HepG2 (cell line): ENCODE measurements around the gene ZBTB44. TPM values are rescaled to one million over a fixed set of nuclear protein-coding genes. Genes with fewer than 3 reads are reported as not detected.

ENCODE experiments used
- DPF2 ChIP-seq: sonication (generic); formaldehyde crosslinking; IDR thresholded peaks from 2 replicates; pipeline ENCODE4 v1.4.0; 2020; ENCODE audit warnings: mild to moderate bottlenecking, low read depth, missing genetic modification reagents, borderline replicate concordance
- HDAC6 ChIP-seq: fragments of 200-600 bp; sonication (generic); IDR thresholded peaks from 2 replicates; pipeline ENCODE4 v1.7.0; 2017; ENCODE audit warnings: mild to moderate bottlenecking, antibody characterized with exemption, low read length, low read depth
- HNRNPUL1 ChIP-seq: fragments of 200-400 bp; formaldehyde crosslinking; IDR thresholded peaks from 2 replicates; pipeline ENCODE4 v1.6.1; 2017; ENCODE audit warnings: low read depth, mild to moderate bottlenecking, low read length, moderate library complexity
- MIXL1 ChIP-seq: IDR thresholded peaks from 2 replicates; pipeline ENCODE4 v1.6.1; 2016
- PATZ1 ChIP-seq: sonication (generic); formaldehyde crosslinking; IDR thresholded peaks from 2 replicates; pipeline ENCODE4 v1.4.0; 2020; ENCODE audit warnings: missing genetic modification reagents
- SKIL ChIP-seq: sonication (generic); formaldehyde crosslinking; IDR thresholded peaks from 2 replicates; pipeline ENCODE4 v1.8.0; 2022; ENCODE audit warnings: missing genetic modification reagents, mild to moderate bottlenecking, moderate library complexity, borderline replicate concordance
- ZNF317 ChIP-seq: sonication (generic); formaldehyde crosslinking; IDR thresholded peaks from 2 replicates; pipeline ENCODE4 v1.5.0; 2020; ENCODE audit warnings: mild to moderate bottlenecking, missing genetic modification reagents
- ZNF326 ChIP-seq: sonication (generic); formaldehyde crosslinking; IDR thresholded peaks from 2 replicates; pipeline ENCODE4 v1.4.0; 2020; ENCODE audit warnings: missing genetic modification reagents, borderline replicate concordance
- ZNF687 ChIP-seq: sonication (generic); formaldehyde crosslinking; IDR thresholded peaks from 2 replicates; pipeline ENCODE4 v1.5.1; 2020; ENCODE audit warnings: mild to moderate bottlenecking, missing genetic modification reagents, moderate library complexity
- ZNF7 ChIP-seq: IDR thresholded peaks from 2 replicates; pipeline ENCODE4 v1.6.1; 2016; ENCODE audit warnings: missing biosample characterization, missing genetic modification reagents
- ZNF788 ChIP-seq: sonication (generic); formaldehyde crosslinking; IDR thresholded peaks from 2 replicates; pipeline ENCODE4 v1.5.0; 2020; ENCODE audit warnings: mild to moderate bottlenecking, missing genetic modification reagents, borderline replicate concordance
- ZSCAN9 ChIP-seq: IDR thresholded peaks from 2 replicates; pipeline ENCODE4 v1.6.1; 2016; ENCODE audit warnings: borderline replicate concordance
- polyA plus RNA-seq, 8 experiments: library from polyadenylated mRNA; depleted of rRNA in 3 of 8; stranded (reverse) in 7 of 8; unstranded in 1 of 8; fragments of >200 nt; fragmentation: Illumina TruSeq in 4 of 8; extraction: Trizol in 4 of 8; gene quantifications; 2 replicates each; pipeline versions ENCODE4 v1.2.1 to v1.2.3, GENCODE V29; 2011 to 2016; ENCODE audit warnings: low read depth in 4 of 8, missing spikeins in 1 of 8, mixed read lengths in 1 of 8; ENCODE audit not compliant: insufficient read depth in 1 of 8
- total RNA-seq, 5 experiments: library from RNA; depleted of rRNA; stranded (reverse); fragments of >200 nt; fragmentation: Illumina TruSeq; extraction: Trizol; gene quantifications; 2 replicates each; pipeline ENCODE4 v1.2.3, GENCODE V29; 2016; ENCODE audit warnings: low read depth in 1 of 5
- TF ChIP-seq, protein P1 (sequence below): sonication (generic); formaldehyde crosslinking; IDR thresholded peaks from 2 replicates; pipeline ENCODE4 v1.8.1; 2023; ENCODE audit warnings: missing genetic modification reagents, inconsistent platforms, borderline replicate concordance
- TF ChIP-seq, protein P2 (sequence below): sonication (generic); formaldehyde crosslinking; IDR thresholded peaks from 2 replicates; pipeline ENCODE4 v1.4.0; 2020; ENCODE audit warnings: low read depth, mild to moderate bottlenecking, missing genetic modification reagents
- TF ChIP-seq, protein P3 (sequence below): sonication (generic); formaldehyde crosslinking; IDR thresholded peaks from 2 replicates; pipeline ENCODE4 v1.5.0; 2020; ENCODE audit warnings: missing genetic modification reagents

The ZBTB44 gene
- total and polyA plus RNA-seq, 2 of the 13 experiments (the other 11 are each of a cell fraction or from before 2014, with no cell fraction given) = 22.8 to 23.6 TPM

DNA sequence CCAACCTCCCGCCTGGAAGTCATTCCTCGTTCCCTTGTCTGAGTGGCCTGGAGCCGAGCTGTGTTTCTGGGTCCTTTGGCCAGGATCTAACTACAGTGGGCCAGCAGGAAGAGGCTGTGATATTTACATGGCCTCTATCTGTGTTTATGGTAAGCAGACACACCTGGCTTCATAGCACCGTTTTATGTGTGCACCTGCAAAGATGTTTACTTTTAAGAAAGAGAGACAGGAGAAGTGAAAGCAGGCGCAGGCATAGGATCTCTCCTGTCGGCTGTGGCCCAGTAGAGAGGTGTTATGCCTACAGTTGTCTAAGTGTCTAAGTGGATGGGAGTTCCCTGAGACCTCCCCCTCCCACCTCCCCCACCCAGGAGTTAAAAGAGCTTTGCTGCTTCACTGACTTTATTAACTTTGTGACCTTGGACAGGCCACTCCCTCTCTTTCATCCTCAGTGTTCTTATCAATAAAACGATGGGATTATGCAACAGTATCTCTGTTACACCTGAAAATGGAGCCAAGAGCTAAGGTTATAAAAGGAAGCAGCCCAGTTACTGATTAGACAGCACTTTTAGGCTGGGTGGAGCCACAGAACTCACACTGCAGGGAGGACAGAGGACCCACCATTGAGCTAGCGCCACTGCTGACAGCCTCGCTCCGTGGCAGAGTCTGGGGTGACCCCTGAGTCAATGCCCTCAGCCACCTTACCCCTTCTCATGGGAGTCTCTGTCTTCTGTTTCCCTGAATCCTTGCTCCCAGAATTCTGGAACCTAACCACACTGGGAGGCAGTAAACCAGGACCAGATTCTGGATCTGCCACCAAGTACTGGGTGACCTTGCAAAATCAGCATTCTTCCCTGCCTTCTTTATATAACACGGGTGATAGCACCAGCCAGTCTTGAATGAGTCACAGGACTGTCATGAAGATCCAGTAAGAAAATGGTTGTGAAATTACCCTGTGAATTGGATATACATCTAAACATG, 133.1 kb downstream of the ZBTB44 start (continued):
- TF ChIP-seq, protein P1, sequence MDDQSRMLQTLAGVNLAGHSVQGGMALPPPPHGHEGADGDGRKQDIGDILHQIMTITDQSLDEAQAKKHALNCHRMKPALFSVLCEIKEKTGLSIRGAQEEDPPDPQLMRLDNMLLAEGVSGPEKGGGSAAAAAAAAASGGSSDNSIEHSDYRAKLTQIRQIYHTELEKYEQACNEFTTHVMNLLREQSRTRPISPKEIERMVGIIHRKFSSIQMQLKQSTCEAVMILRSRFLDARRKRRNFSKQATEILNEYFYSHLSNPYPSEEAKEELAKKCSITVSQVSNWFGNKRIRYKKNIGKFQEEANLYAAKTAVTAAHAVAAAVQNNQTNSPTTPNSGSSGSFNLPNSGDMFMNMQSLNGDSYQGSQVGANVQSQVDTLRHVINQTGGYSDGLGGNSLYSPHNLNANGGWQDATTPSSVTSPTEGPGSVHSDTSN (CRISPR knock-in tag) = no peak
- peak; percentile 91 for TF ChIP-seq MIXL1 (CRISPR knock-in tag)
- no peak for TF ChIP-seq ZNF326
- peak; percentile 37; the same call in 1 of the 2 replicates for TF ChIP-seq ZNF788
- TF ChIP-seq ZSCAN9 (CRISPR knock-in tag) = no peak; the same call in 1 of the 2 replicates
- TF ChIP-seq, protein P2, sequence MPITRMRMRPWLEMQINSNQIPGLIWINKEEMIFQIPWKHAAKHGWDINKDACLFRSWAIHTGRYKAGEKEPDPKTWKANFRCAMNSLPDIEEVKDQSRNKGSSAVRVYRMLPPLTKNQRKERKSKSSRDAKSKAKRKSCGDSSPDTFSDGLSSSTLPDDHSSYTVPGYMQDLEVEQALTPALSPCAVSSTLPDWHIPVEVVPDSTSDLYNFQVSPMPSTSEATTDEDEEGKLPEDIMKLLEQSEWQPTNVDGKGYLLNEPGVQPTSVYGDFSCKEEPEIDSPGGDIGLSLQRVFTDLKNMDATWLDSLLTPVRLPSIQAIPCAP (CRISPR knock-in tag) = no peak
- peak; percentile 49 for TF ChIP-seq ZNF317
- peak; percentile 61 for TF ChIP-seq PATZ1 (CRISPR knock-in tag)
- TF ChIP-seq DPF2 (CRISPR knock-in tag) = peak; percentile 83
- TF ChIP-seq ZNF7 (CRISPR knock-in tag) = peak; percentile 58; the same call in 1 of the 2 replicates
- TF ChIP-seq HDAC6 = no peak
- TF ChIP-seq, protein P3, sequence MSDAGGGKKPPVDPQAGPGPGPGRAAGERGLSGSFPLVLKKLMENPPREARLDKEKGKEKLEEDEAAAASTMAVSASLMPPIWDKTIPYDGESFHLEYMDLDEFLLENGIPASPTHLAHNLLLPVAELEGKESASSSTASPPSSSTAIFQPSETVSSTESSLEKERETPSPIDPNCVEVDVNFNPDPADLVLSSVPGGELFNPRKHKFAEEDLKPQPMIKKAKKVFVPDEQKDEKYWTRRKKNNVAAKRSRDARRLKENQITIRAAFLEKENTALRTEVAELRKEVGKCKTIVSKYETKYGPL = peak; percentile 82; the same call in 1 of the 2 replicates
- peak; percentile 61; the same call in 1 of the 2 replicates for TF ChIP-seq SKIL (CRISPR knock-in tag)
- peak; percentile 70 for TF ChIP-seq ZNF687
- TF ChIP-seq HNRNPUL1 = peak; percentile 13; the same call in 1 of the 2 replicates
